WTC11 (cell line): ENCODE data around the gene KIRREL3.

Experiments
- AFF4 ChIP-seq: sonication (generic); formaldehyde crosslinking; IDR thresholded peaks from 2 replicates; pipeline ENCODE4 v1.8.1; 2023; ENCODE audit warnings: mild to moderate bottlenecking, missing genetic modification reagents, borderline replicate concordance
- CDX4 ChIP-seq: fragments of 250-450 bp; sonication (Bioruptor Pico); IDR thresholded peaks from 2 replicates; pipeline ENCODE4 v1.9.0; 2021; ENCODE audit warnings: moderate library complexity, mild to moderate bottlenecking, inconsistent platforms, borderline replicate concordance
- CREM ChIP-seq: sonication (generic); formaldehyde crosslinking; IDR thresholded peaks from 2 replicates; pipeline ENCODE4 v1.8.1; 2022; ENCODE audit warnings: mild to moderate bottlenecking, missing genetic modification reagents, moderate library complexity
- CTCF ChIP-seq: fragments of 200-600 bp; IDR thresholded peaks from 2 replicates; pipeline ENCODE4 v1.8.0; 2022; ENCODE audit warnings: antibody characterized with exemption
- ESRRA ChIP-seq: sonication (generic); formaldehyde crosslinking; IDR thresholded peaks from 2 replicates; pipeline ENCODE4 v1.8.1; 2022; ENCODE audit warnings: mild to moderate bottlenecking, missing genetic modification reagents, borderline replicate concordance
- FOXJ3 ChIP-seq: sonication (generic); formaldehyde crosslinking; IDR thresholded peaks from 2 replicates; pipeline ENCODE4 v1.9.0; 2021; ENCODE audit warnings: missing genetic modification reagents, mild to moderate bottlenecking, borderline replicate concordance
- JUN ChIP-seq: sonication (generic); formaldehyde crosslinking; IDR thresholded peaks from 2 replicates; pipeline ENCODE4 v1.8.0; 2023; ENCODE audit warnings: mild to moderate bottlenecking, missing genetic modification reagents
- NFE2L1 ChIP-seq: sonication (generic); formaldehyde crosslinking; IDR thresholded peaks from 2 replicates; pipeline ENCODE4 v1.8.1; 2023; ENCODE audit warnings: missing genetic modification reagents
- NR1H2 ChIP-seq: sonication (generic); formaldehyde crosslinking; IDR thresholded peaks from 2 replicates; pipeline ENCODE4 v1.9.0; 2021; ENCODE audit warnings: mild to moderate bottlenecking, moderate library complexity, missing genetic modification reagents
- SMAD3 ChIP-seq: sonication (generic); formaldehyde crosslinking; IDR thresholded peaks from 2 replicates; pipeline ENCODE4 v1.8.0; 2022; ENCODE audit warnings: missing genetic modification reagents, mild to moderate bottlenecking, borderline replicate concordance
- TEAD4 ChIP-seq: sonication (generic); formaldehyde crosslinking; IDR thresholded peaks from 2 replicates; pipeline ENCODE4 v1.8.0; 2022; ENCODE audit warnings: mild to moderate bottlenecking, missing genetic modification reagents
- ZNF263 ChIP-seq: sonication (generic); formaldehyde crosslinking; IDR thresholded peaks from 2 replicates; pipeline ENCODE4 v1.8.1; 2022; ENCODE audit warnings: low read depth, mild to moderate bottlenecking, moderate library complexity, missing genetic modification reagents

- TF ChIP-seq ESRRA (no peak), CTCF (no peak), NR1H2 (CRISPR knock-in tag) (no peak), NFE2L1 (CRISPR knock-in tag) (no peak), CREM (no peak), TEAD4 (no peak), FOXJ3 (CRISPR knock-in tag) (no peak), CDX4 (no peak), ZNF263 (CRISPR knock-in tag) (no peak), JUN (CRISPR knock-in tag) (no peak), AFF4 (no peak), SMAD3 (CRISPR knock-in tag) (no peak)
These were observed 49.6 kb upstream of the KIRREL3 start for GRCh38 chr11:127050186-127050585.
